Measurements from ENCODE around the gene SLC2A6.
"Not testable (repeated sequence)": the region's sequence is repeated elsewhere in the genome, so short reads cannot be mapped to it uniquely, and the experiment has no call there.

Gene SLC2A6

DNA sequence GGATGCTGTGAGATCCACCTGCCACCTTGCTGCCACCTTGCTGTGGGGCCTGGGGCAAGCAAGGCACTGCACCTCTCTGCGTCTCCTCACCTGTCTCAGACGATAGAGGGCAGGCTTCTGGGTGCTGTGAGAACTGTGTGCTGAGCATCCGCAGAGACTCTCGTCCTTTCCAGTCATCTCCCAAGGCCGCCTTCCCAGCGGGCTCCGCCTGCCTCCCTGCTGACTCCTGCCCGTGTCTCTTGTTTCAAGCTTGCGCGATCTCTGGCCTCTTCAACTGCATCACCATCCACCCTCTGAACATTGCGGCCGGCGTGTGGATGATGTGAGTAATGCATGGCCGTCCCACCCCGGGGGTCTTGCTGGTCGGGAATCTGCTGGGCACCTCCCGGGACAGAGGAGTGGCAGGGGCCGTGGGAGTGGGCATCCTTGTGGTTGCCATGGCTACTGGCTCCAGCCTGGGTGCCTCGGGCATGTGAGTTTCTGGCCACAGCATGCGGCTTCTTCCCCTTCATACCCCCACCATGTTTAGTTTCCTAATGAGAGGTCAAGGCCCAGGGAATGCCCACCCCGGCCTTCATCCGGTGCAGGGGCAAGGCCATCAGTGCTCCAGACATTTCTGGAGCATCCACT is 15.6 kb downstream of the SLC2A6 start:
- DNase-seq (ENCODE audit: low spot score), result peak; percentile 40

DNA sequence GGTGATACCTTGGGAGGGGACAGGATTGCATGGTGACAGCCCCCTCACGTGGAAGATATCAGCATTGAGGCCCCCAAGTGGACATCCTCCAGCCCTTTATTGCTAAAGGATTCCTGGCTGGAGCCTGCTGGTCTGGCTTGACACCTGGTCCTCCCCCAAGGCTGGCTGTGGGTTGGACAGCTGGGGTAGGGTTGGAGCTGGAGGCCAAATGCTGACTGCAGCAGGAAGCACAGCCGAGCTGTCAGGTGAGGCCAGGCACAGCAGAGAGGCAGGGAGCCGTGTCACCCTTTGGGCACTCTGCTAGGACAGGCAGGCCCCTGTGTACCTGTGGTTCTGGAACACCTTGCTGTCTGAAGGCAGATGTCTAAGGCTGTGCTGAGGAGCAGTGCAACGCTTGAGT is 16.9 kb downstream of the SLC2A6 start:
- DNase-seq (ENCODE audit: low spot score), result no peak

DNA sequence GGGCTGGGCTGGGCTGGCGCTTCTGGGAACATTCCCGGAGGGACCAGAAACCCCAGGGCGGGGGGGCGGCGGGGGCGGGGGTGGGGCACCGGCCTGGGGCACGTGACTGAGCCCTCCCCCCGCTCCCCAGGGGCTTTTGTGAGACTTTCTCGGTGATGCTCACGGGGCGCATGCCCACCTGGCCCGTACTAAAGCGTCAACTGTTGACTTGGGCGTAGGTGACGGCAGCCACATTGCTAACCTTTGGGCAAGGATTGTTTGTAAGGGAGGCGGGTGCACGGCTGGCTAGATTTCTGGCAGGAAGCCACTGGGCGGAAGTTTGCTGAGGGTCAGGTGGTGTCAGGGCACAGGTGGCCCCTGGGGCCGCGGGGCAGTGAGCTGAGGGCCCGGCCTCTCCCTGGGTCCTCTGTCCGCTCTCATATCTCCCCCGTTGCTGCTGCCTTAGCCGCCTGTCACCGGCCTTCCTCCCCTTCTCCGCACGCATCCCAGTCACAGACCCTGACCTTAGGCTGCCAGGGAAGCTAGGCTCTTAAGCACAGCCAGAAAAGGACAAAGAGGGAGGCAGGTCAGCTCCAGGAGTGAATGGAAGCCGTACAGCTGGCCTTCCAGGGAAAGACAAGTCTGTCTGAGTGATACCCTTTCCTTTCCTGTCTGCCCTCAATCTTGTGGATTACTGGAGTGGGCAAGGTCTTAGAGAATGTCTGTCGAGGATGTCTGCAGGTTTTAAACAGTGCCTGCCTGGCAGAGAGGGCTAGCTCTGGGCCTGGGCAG is 18.3 kb downstream of the SLC2A6 start:
- DNase-seq (ENCODE audit: low spot score), result peak; percentile 88

GRCh38 chr9:133459476-133460404 is 19.2 kb downstream of the SLC2A6 start, which contains the start of gene CACFD1:
Gene CACFD1 (plus strand): TSS chr9:133459978. CDS start chr9:133460067, 89 bp downstream.
- peak; percentile 98 for DNase-seq (ENCODE audit: low spot score)

GRCh38 chr9:133458643-133459312 is 20.1 kb downstream of the SLC2A6 start:
- DNase-seq (ENCODE audit: low spot score), result no peak

DNA sequence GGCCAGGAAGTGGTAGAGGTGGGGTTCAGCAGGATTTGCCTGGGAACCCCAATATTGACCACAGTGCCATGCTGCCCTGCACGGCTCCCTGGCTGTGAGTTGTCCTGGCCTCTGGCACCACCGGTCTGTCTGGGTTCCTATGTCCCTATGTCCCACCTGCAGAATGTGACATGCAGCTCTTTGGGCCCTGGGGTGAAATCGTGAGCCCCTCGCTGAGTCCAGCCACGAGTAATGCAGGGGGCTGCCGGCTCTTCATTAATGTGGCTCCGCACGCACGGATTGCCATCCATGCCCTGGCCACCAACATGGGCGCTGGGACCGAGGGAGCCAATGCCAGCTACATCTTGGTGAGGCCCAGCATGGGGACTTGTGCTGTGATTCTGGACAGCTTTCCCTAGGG is 21.2 kb downstream of the SLC2A6 start:
- no peak for DNase-seq (ENCODE audit: low spot score)

DNA sequence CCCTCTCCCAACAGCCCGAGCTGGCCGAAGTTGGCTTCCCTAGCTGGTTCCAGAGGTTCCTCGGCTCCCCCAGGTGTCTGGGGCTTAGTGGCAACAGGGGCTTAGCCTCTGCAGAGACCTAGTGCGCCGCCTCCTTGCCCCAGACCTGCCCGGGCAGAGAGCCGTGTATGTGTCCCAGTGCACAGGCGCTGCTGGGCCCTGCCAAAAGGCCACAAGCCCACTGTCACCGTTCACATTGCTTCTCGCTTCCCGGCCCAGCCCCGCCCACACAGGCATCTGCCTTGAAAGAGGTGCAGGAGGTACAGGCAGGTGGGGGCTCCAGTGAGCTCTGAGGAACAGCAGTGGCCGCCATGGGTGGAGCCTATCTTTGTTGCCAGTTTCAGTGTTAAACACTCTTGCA is 21.7 kb downstream of the SLC2A6 start:
- DNase-seq (ENCODE audit: low spot score), result no peak

- no peak for DNase-seq (ENCODE audit: low spot score)
Measured at GRCh38 chr9:133456409-133456808, 22.5 kb downstream of the SLC2A6 start.

- DNase-seq (ENCODE audit: low spot score), result no peak
Measured at GRCh38 chr9:133455936-133456335, 23.0 kb downstream of the SLC2A6 start.

GRCh38 chr9:133454943-133455673 is 23.8 kb downstream of the SLC2A6 start:
- no peak for DNase-seq (ENCODE audit: low spot score)

DNA sequence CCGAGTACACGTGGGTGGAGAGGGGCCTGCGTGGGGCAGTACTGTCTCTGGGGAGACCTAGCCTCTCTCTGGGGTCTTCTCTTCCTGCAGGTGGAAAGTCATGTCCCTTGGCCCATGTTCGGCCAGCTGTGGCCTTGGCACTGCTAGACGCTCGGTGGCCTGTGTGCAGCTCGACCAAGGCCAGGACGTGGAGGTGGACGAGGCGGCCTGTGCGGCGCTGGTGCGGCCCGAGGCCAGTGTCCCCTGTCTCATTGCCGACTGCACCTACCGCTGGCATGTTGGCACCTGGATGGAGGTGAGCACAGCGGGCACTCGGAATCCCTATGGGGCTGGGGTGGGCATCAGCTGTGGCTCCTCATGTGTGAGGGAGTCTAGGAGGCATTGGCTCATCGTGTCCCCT is 24.6 kb downstream of the SLC2A6 start:
- no peak for DNase-seq (ENCODE audit: low spot score)

GRCh38 chr9:133453651-133454050 is 25.2 kb downstream of the SLC2A6 start:
- DNase-seq (ENCODE audit: low spot score), result no peak

GRCh38 chr9:133452562-133452961 is 26.3 kb downstream of the SLC2A6 start:
- no peak for DNase-seq (ENCODE audit: low spot score)

- DNase-seq (ENCODE audit: low spot score), result not testable (repeated sequence)
Measured at GRCh38 chr9:133451865-133452264, 27.0 kb downstream of the SLC2A6 start.

- no peak for DNase-seq (ENCODE audit: low spot score)
Measured at GRCh38 chr9:133449760-133450159, 29.1 kb downstream of the SLC2A6 start.

GRCh38 chr9:133448487-133448972 is 30.4 kb downstream of the SLC2A6 start:
- no peak for DNase-seq (ENCODE audit: low spot score)

GRCh38 chr9:133445293-133445969 is 33.5 kb downstream of the SLC2A6 start:
- DNase-seq (ENCODE audit: low spot score), result no peak

DNA sequence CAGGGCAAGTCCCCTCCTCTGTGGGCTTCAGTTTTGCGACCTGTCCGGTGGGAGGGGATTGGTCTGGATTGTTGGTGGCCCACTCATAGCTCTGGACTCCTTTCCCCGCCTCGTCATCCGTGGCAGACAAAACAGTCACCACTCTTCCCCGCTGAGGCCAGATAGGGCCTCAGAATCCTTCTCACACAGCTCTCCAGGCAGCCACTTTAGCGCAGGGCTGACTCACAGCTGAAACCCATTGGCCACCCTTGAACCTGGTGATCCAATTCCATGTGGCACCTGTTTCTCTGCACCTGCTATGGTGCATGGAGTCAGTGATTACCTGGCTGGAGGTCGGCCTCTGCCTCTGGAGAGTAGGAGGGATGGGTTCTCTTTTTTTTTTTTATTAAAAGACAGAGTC is 34.9 kb downstream of the SLC2A6 start:
- no peak for DNase-seq (ENCODE audit: low spot score)

- DNase-seq (ENCODE audit: low spot score), result no peak
Measured at GRCh38 chr9:133443248-133443647, 35.7 kb downstream of the SLC2A6 start.

DNA sequence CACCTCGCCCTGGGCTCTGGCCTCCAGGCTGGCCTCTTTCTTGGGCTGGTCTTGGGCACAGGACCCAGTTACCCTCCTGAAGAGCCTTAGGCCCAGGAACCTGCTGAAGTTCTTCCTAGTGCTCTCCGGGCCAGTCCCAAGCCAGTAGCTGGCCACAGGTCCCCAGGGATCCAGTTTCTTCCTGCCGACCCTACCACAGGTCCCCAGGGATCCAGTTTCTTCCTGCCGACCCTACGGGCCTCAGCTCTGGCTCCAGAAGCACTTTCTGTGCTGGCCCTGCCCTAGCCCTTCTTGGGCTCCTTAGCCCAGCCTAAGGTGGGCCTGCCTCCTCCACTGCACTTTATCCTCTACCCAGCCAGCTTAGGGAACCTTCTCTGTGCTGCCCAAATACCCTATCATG is 37.3 kb downstream of the SLC2A6 start:
- no peak for DNase-seq (ENCODE audit: low spot score)

DNA sequence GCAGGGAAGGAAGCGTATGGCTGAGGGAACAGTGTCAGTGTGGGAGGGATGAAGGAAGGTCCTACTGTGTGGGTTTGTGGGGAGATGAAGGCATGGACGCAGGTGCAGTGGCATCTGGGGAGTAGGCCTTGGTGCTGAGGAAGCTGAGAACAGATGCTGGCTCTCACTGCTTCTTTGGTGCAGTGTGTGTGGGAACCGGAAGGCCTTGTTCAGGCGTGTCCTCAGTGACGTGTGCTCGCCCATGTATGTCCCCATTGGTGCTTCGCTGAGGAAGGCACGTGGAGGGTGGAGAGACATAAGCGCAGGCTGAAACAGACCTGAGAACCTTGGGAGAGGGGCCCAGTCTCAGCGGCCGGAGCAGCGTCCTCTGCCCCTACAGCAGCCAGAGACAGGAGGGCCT is 38.0 kb downstream of the SLC2A6 start:
- DNase-seq (ENCODE audit: low spot score), result peak; percentile 88
